H54 (cell line): Measurements from ENCODE around the gene IFNGR2.
A peak's percentile ranks its signal among the peaks of the same experiment; 100 is the strongest.
"Not testable (repeated sequence)": the region's sequence is repeated elsewhere in the genome, so short reads cannot be mapped to it uniquely, and the experiment has no call there.

ENCODE experiments used
- DNase-seq: peaks from one replicate; pipeline ENCODE4 v3.0.0; 2011; ENCODE audit warnings: low spot score, mixed read lengths; ENCODE audit not compliant: insufficient read length
- FAIRE-seq: peaks from 3 replicates; lab custom pipeline; 2011; peaks lifted over from hg19 to GRCh38; lab: Jason Lieb, UNC
- POLR2A ChIP-seq: IDR thresholded peaks from 2 replicates; pipeline ENCODE4 v1.6.1; 2011; ENCODE audit warnings: low read depth, mild to moderate bottlenecking, low read length

The IFNGR2 gene

GRCh38 chr21:33427051-33427450, 23.8 kb downstream of the IFNGR2 start:
- FAIRE-seq: no peak

GRCh38 chr21:33428669-33429068, 25.5 kb downstream of the IFNGR2 start:
- TF ChIP-seq POLR2A: no peak
- FAIRE-seq (no peak), DNase-seq (peak; percentile 78)

More at GRCh38 chr21:33427051-33427450, 23.8 kb downstream of the IFNGR2 start:
- DNase-seq: no peak
- TF ChIP-seq POLR2A: no peak

GRCh38 chr21:33430858-33431257, 27.6 kb downstream of the IFNGR2 start:
- DNase-seq (no peak), FAIRE-seq (no peak)
- TF ChIP-seq POLR2A: no peak

- no peak for DNase-seq
- no peak for TF ChIP-seq POLR2A
- no peak for FAIRE-seq
Measured at GRCh38 chr21:33432496-33432895, 29.3 kb downstream of the IFNGR2 start.

- no peak for TF ChIP-seq POLR2A
- DNase-seq (no peak), FAIRE-seq (no peak)
Measured at GRCh38 chr21:33433001-33433400, 29.8 kb downstream of the IFNGR2 start.

- no peak for DNase-seq
- no peak for TF ChIP-seq POLR2A
- no peak for FAIRE-seq
Measured at GRCh38 chr21:33433425-33434114, 30.4 kb downstream of the IFNGR2 start.

GRCh38 chr21:33434770-33435360, 31.7 kb downstream of the IFNGR2 start:
- FAIRE-seq (peak; percentile 11), DNase-seq (peak; percentile 88)
- no peak for TF ChIP-seq POLR2A

GRCh38 chr21:33437140-33437539, 33.9 kb downstream of the IFNGR2 start:
- TF ChIP-seq POLR2A: no peak
- DNase-seq (no peak), FAIRE-seq (no peak)

- DNase-seq: peak; percentile 65
- no peak for TF ChIP-seq POLR2A
- no peak for FAIRE-seq
Measured at GRCh38 chr21:33441489-33442477, 38.6 kb downstream of the IFNGR2 start.

GRCh38 chr21:33443194-33443593, 40.0 kb downstream of the IFNGR2 start:
- FAIRE-seq: no peak
- DNase-seq: no peak
- no peak for TF ChIP-seq POLR2A

- DNase-seq: no peak
- no peak for TF ChIP-seq POLR2A
- no peak for FAIRE-seq
Measured at GRCh38 chr21:33444499-33444898, 41.3 kb downstream of the IFNGR2 start.

- FAIRE-seq, DNase-seq: not testable (repeated sequence)
Measured at GRCh38 chr21:33446620-33447019, 43.4 kb downstream of the IFNGR2 start.

GRCh38 chr21:33449616-33450015, 46.4 kb downstream of the IFNGR2 start:
- FAIRE-seq: no peak
- TF ChIP-seq POLR2A: no peak
- no peak for DNase-seq

- FAIRE-seq: no peak
- no peak for DNase-seq
- TF ChIP-seq POLR2A: no peak
Measured at GRCh38 chr21:33451634-33452071, 48.4 kb downstream of the IFNGR2 start.
